Stimulated activated naive CD8-positive, alpha-beta T cell treated with anti-CD3 and anti-CD28 coated beads, Interleukin-15, Interleukin-2, amounts not matched to agents 100 U/mL and 50 U/mL, for 24 hours (primary cell): ENCODE measurements around the gene HLCS.

Source experiments
- ATAC-seq: fragments of 150-1000 bp; cut with Tn5 transposase; one replicate; pipeline ENCODE4 v1.10.0; 2021
- DNase-seq: peaks from one replicate; pipeline ENCODE4 v3.0.0; 2021

The HLCS gene

GRCh38 chr21:36985751-36986594 is 19.5 kb upstream of the HLCS start:
- ATAC-seq (no peak), DNase-seq (no peak)

GRCh38 chr21:36981977-36982700 is 15.7 kb upstream of the HLCS start:
- DNase-seq (no peak), ATAC-seq (no peak)

- ATAC-seq (no peak), DNase-seq (no peak)
Measured at GRCh38 chr21:36981049-36981391, 14.6 kb upstream of the HLCS start.

GRCh38 chr21:36980280-36981048 is 14.0 kb upstream of the HLCS start:
- peak; percentile 24 for DNase-seq
- ATAC-seq: peak; percentile 53

GRCh38 chr21:36976882-36977651 is 10.6 kb upstream of the HLCS start:
- DNase-seq (peak; percentile 33), ATAC-seq (peak; percentile 66)

- DNase-seq (no peak), ATAC-seq (no peak)
Measured at GRCh38 chr21:36976228-36976861, 9.9 kb upstream of the HLCS start.

- no peak for DNase-seq
- ATAC-seq: no peak
Measured at GRCh38 chr21:36974851-36975192, 8.4 kb upstream of the HLCS start.

- DNase-seq (no peak), ATAC-seq (peak; percentile 11)
Measured at GRCh38 chr21:36973986-36974850, 7.7 kb upstream of the HLCS start.

- ATAC-seq (no peak), DNase-seq (no peak)
Measured at GRCh38 chr21:36968976-36969375, 2.5 kb upstream of the HLCS start.

- DNase-seq (no peak), ATAC-seq (no peak)
Measured at GRCh38 chr21:36968414-36968813, 1.9 kb upstream of the HLCS start.

GRCh38 chr21:36966821-36967768 is 626 bp upstream of the HLCS start:
- DNase-seq: no peak
- ATAC-seq: no peak

- ATAC-seq: no peak
- no peak for DNase-seq
Measured at GRCh38 chr21:36965720-36966065, 776 bp downstream of the HLCS start.

GRCh38 chr21:36964827-36965719 is 1.4 kb downstream of the HLCS start:
- ATAC-seq: no peak
- no peak for DNase-seq

GRCh38 chr21:36964398-36964797 is 2.1 kb downstream of the HLCS start:
- DNase-seq (no peak), ATAC-seq (no peak)

GRCh38 chr21:36962098-36962780 is 4.2 kb downstream of the HLCS start:
- no peak for DNase-seq
- ATAC-seq: no peak

GRCh38 chr21:36960676-36961284 is 5.7 kb downstream of the HLCS start:
- no peak for ATAC-seq
- DNase-seq: no peak

- no peak for DNase-seq
- ATAC-seq: peak; percentile 23
Measured at GRCh38 chr21:36959020-36959835, 7.2 kb downstream of the HLCS start.
